Measurements from ENCODE around the gene DRAM2. TPM values are rescaled to one million over a fixed set of nuclear protein-coding genes. Genes with fewer than 3 reads are reported as not detected.
A peak's percentile ranks its signal among the peaks of the same experiment; 100 is the strongest.

The DRAM2 gene
- total and polyA plus RNA-seq, 9 of the 15 experiments (the other 6 are each of a cell fraction or from before 2014, with no cell fraction given) = 29.0 to 161 (median 53.5) TPM

- Histone ChIP-seq H3K27me3 (ENCODE audit: control insufficient read depth in 2 of 2, insufficient read depth in 2 of 2, low read length in 2 of 2) (no peaks in the 10 kb centered on the region), H3K9me1 (ENCODE audit: control insufficient read depth, insufficient read depth, low read length) (peaks cover 2% of the 10 kb centered on the region), H3K4me2 (ENCODE audit: insufficient read depth, low read length) (no peak overlapping the region), H4K20me1 (replicated peaks; ENCODE audit: control insufficient read depth, insufficient read depth, low read length) (peaks cover 17% of the 10 kb centered on the region; the same call in 1 of the 2 replicates), H3K79me2 (ENCODE audit: control insufficient read depth, insufficient read depth, low read length) (peaks cover 88% of the 10 kb centered on the region), H3K9me3 (replicated peaks; ENCODE audit: control insufficient read depth, insufficient read depth, low read depth, low read length) (no peaks in the 10 kb centered on the region), H3K36me3 (ENCODE audit: control insufficient read depth, insufficient read depth, low read length) (peaks cover 52% of the 10 kb centered on the region), H2AFZ (ENCODE audit: low read depth, low read length) (no peak overlapping the region), H3K4me1 (replicated peaks in 1 of 2; ENCODE audit: control insufficient read depth in 2 of 2, insufficient read depth in 2 of 2, low read length in 2 of 2) (peaks cover 4 to 18% of the 10 kb centered on the region in 2 experiments; a peak in 3 of 5 replicates), H3K9ac (ENCODE audit: insufficient read depth in 1 of 2, low read depth in 2 of 2, low read length in 2 of 2) (no peak overlapping the region), H3K27ac (ENCODE audit: extremely low read depth, low read depth, low read length) (no peak overlapping the region), H3K4me3 (no peak overlapping the region)
- no peak for TF ChIP-seq POLR2G (IDR thresholded peaks at IDR 0.05; ENCODE audit: low read depth, low read length)
- 0 out of 2 replicates have a peak, but pooled peaks have one; percentile 41 for TF ChIP-seq ZNF512 (tag; IDR thresholded peaks at IDR 0.05)
- ChIA-PET POLR2A (interaction anchor here (1.2 kb wide), 1 partner anchor 14 kb away, joined by 3 read pairs; no protein-coding TSS in a partner anchor), CTCF (ENCODE audit: low intra/inter-chr PET ratio) (no interaction called here)
- DNase-seq (ENCODE audit: extremely low read depth in 1 of 4, low spot score in 3 of 4) (no peak), FAIRE-seq (no peak), ATAC-seq (no peak)
- intact Hi-C loops (cut with micrococcal nuclease) = no loop called here
- no TSS peak for BruUV-seq (replicated peaks)
- in situ Hi-C loops (cut with MboI) = no loop called here
These were observed 6.3 kb upstream of the DRAM2 start for GRCh38 chr1:111145963-111146768.

All from K562 (cell line).